Inferior parietal cortex (tissue), 1 donor: ENCODE data around the gene ROR2.

Experiments
- DNase-seq: peaks from one replicate; pipeline ENCODE4 v3.0.0-alpha.2; 2016; ENCODE audit errors: extremely low spot score

ROR2 gene

GRCh38 chr9:91718071-91718470, 232.0 kb downstream of the ROR2 start:
- DNase-seq = no peak

- no peak for DNase-seq
Observed at GRCh38 chr9:91716815-91717214, 233.2 kb downstream of the ROR2 start.

- DNase-seq = no peak
Observed at GRCh38 chr9:91716239-91716638, 233.8 kb downstream of the ROR2 start.

- DNase-seq = no peak
Observed at GRCh38 chr9:91714874-91715615, 235.0 kb downstream of the ROR2 start.

- no peak for DNase-seq
Observed at GRCh38 chr9:91714020-91714806, 235.8 kb downstream of the ROR2 start.

- no peak for DNase-seq
Observed at GRCh38 chr9:91712811-91713210, 237.2 kb downstream of the ROR2 start.

GRCh38 chr9:91711755-91712601, 238.1 kb downstream of the ROR2 start:
- peak; percentile 34 for DNase-seq

GRCh38 chr9:91710158-91710557, 239.9 kb downstream of the ROR2 start:
- DNase-seq = no peak

GRCh38 chr9:91705386-91705785, 244.6 kb downstream of the ROR2 start:
- DNase-seq = no peak

GRCh38 chr9:91700475-91700874, 249.6 kb downstream of the ROR2 start:
- DNase-seq = no peak

GRCh38 chr9:91698266-91698665, 251.8 kb downstream of the ROR2 start:
- no peak for DNase-seq

GRCh38 chr9:91697201-91697600, 252.8 kb downstream of the ROR2 start:
- DNase-seq = no peak

- no peak for DNase-seq
Observed at GRCh38 chr9:91694081-91694870, 255.8 kb downstream of the ROR2 start.

GRCh38 chr9:91693226-91693625, 256.8 kb downstream of the ROR2 start:
- DNase-seq = no peak

GRCh38 chr9:91690540-91691249, 259.3 kb downstream of the ROR2 start:
- DNase-seq = no peak

GRCh38 chr9:91689006-91689405, 261.0 kb downstream of the ROR2 start:
- no peak for DNase-seq

GRCh38 chr9:91683269-91683668, 266.8 kb downstream of the ROR2 start:
- DNase-seq = no peak

GRCh38 chr9:91682806-91683205, 267.2 kb downstream of the ROR2 start:
- no peak for DNase-seq

- peak; percentile 73 for DNase-seq
Observed at GRCh38 chr9:91681461-91682305, 268.3 kb downstream of the ROR2 start.

GRCh38 chr9:91680998-91681397, 269.0 kb downstream of the ROR2 start:
- DNase-seq = no peak
